Muscle of back (tissue), 13 donors: ENCODE results near the gene MTCH2. TPM values are rescaled to one million over a fixed set of nuclear protein-coding genes. Genes with fewer than 3 reads are reported as not detected.
"Not testable (repeated sequence)": the region's sequence is repeated elsewhere in the genome, so short reads cannot be mapped to it uniquely, and the experiment has no call there.

Experiments
- DNase-seq, 3 donors: peaks; one replicate each; pipeline versions ENCODE4 v3.0.0 to v3.0.0-alpha.2; 2013
- long read RNA-seq, 9 donors: transcript quantifications; one replicate each; lab custom pipeline, GENCODE V29; 2026
- polyA plus RNA-seq, 10 donors: library from polyadenylated mRNA; unstranded; fragments of 120-200 nt; gene quantifications; one replicate each; pipeline ENCODE4 v1.2.1, GENCODE V29; 2013; ENCODE audit not compliant: insufficient read length in 10 of 10

MTCH2 gene
- 10 to 100 TPM; 70.3 to 83.1 (median 76.6) TPM for polyA plus RNA-seq
- long read RNA-seq, donor 1, transcript MTCH2-201 (13 exons, 2,587 nt) = major isoform, 11 of 32 reads
- long read RNA-seq, donor 1, partial matches to known transcripts = 20 of 32 reads
- long read RNA-seq, donor 1, other reads (novel, unspliced or antisense) = 0 of 32 reads
- long read RNA-seq, donor 2, transcript MTCH2-201 (13 exons, 2,587 nt) = major isoform, 11 of 28 reads
- long read RNA-seq, donor 2, partial matches to known transcripts = 16 of 28 reads
- long read RNA-seq, donor 2, other reads (novel, unspliced or antisense) = 0 of 28 reads
- long read RNA-seq, donor 3 = 0 reads
- long read RNA-seq, donor 4, transcript MTCH2-201 (13 exons, 2,587 nt) = major isoform, 16 of 20 reads
- long read RNA-seq, donor 4, partial matches to known transcripts = 0 of 20 reads
- long read RNA-seq, donor 4, other reads (novel, unspliced or antisense) = 0 of 20 reads
- long read RNA-seq, donor 5, transcript MTCH2-201 (13 exons, 2,587 nt) = major isoform, 30 of 53 reads
- long read RNA-seq, donor 5, partial matches to known transcripts = 22 of 53 reads
- long read RNA-seq, donor 5, other reads (novel, unspliced or antisense) = 0 of 53 reads
- long read RNA-seq, donor 6, transcript MTCH2-201 (13 exons, 2,587 nt) = major isoform, 25 of 47 reads
- long read RNA-seq, donor 6, partial matches to known transcripts = 21 of 47 reads
- long read RNA-seq, donor 6, other reads (novel, unspliced or antisense) = 0 of 47 reads
- long read RNA-seq, donor 7, transcript MTCH2-201 (13 exons, 2,587 nt) = major isoform, 12 of 26 reads
- long read RNA-seq, donor 7, partial matches to known transcripts = 14 of 26 reads
- long read RNA-seq, donor 7, other reads (novel, unspliced or antisense) = 0 of 26 reads
- long read RNA-seq, donor 8, transcript MTCH2-201 (13 exons, 2,587 nt) = major isoform, 16 of 21 reads
- long read RNA-seq, donor 8, partial matches to known transcripts = 5 of 21 reads
- long read RNA-seq, donor 8, other reads (novel, unspliced or antisense) = 0 of 21 reads
- long read RNA-seq, donor 9, partial matches to known transcripts = 0 of 2 reads
- long read RNA-seq, donor 9, other reads (novel, unspliced or antisense) = 0 of 2 reads

DNA sequence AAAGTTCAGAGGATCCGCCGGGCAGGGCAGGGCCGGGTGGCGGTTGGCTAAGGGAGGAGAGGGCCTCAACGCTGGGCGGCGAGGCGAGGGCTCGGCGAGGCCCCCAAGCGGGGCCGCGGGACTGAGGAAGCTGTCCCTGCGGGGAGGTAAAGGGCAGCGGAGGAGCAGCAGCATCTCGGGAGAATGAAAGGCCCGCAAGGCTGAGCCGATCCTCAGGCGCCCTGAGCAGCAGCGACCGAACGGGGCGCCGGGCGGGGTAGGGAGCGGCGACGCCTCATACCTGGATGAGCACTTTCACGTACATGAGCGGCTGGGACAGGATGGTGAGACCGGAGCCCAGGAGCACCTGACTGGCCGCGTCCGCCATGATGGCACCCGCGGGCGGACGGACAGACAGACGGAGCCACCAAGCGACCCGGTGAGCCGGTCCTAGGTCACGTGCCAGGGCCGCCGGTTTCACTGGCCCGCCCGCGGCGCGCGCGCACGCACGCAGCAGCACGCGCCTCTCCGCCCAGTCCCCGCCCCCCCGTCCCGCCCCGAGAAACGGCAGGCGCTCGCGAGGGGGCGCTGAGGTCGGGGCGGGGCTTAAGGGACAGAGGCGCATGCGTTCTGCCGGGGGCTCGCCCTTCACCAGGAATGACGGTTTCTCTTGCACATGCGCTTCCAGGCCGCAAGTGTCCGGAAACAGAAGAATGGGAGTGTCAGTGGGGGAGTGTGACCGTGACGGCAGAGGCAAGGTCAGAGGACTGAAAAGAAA, at the start of gene MTCH2:
Gene MTCH2 (minus strand): TSS at position 461 of the 757 bp plus-strand sequence. CDS start 94 bp downstream, at position 367.
- DNase-seq = peak; percentile 98 to 99 (median 99)

GRCh38 chr11:47691979-47692378, 49.6 kb upstream of the MTCH2 start:
- DNase-seq = no peak

- no peak for DNase-seq
Observed at GRCh38 chr11:47689480-47689879, 47.1 kb upstream of the MTCH2 start.

DNA sequence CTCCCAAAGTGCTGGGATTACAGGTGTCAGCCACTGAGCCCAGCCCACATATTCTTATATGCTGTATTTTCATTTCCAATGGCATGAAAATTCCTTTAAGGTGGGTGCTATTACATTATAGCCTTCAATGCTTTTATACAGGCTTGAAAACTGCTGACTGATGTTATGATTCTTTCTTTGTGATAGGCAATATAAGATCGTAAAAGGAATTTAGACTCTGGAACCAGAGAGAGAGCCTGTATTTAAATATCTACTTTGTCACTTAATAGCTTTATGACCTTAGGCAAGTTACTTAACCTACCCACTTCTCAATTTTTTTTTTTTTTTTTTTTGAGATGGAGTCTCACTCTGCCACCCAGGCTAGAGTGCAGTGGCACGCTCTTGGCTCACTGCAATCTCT, 46.6 kb upstream of the MTCH2 start:
- no peak for DNase-seq

DNA sequence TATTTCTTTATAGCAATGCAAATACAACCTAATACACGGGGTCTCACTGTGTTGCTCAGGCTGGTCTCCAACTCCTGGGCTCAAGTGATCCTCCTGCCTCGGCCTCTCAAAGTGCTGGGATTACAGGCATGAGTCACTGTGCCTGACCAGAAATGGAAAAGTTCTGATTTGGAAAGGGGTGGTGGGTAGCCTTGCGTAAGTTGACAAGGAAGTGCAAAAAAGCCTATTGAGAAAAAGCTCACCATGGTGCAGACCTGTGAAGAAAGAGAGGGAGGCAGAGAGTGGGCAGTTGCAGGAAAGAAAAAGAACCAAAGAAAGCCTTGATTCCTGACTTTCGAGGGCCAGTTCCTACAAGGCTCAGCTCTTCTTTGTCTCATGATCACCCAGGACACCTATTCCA, 45.8 kb upstream of the MTCH2 start:
- DNase-seq = no peak

- DNase-seq = not testable (repeated sequence)
Observed at GRCh38 chr11:47686704-47687103, 44.3 kb upstream of the MTCH2 start.

- DNase-seq = no peak
Observed at GRCh38 chr11:47686151-47686550, 43.8 kb upstream of the MTCH2 start.

DNA sequence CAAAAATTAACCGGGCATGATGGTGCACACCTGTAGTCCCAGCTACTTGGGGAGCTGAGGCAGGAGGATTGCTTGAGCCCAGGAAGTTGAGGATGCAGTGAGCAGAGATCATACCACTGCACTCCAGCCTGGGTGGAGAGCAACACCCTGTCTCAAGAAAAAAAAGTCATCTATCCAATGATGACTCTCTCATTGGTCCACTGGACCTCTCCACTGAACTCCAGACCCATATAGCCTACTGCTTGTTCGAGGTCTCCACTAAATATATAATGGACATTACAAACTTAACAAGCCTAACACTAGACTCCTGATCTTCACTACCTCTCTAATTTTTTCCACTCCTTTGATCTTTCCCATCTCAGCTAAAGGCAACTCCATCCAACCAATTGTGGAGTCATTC, 33.5 kb upstream of the MTCH2 start:
- DNase-seq = no peak

- no peak for DNase-seq
Observed at GRCh38 chr11:47672283-47672730, 29.9 kb upstream of the MTCH2 start.

DNA sequence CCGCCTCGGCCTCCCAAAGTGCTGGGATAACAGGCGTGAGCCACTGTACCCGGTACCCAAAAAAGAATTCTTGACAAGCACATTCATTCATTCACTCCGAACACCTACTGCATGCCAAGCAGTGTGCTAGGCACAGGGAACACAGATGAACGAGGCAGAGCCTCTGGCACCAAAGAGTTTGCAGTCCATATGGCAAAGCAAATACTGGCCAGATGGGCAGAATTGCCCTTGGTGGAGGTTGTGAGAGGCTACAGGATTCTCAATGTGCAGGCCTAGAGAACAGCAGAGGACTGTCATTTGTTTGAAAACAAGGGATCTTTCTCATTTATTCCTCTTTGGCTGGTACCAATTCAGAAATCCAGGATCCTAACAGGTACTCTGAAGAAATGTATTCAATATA, 27.5 kb upstream of the MTCH2 start:
- DNase-seq = no peak

DNA sequence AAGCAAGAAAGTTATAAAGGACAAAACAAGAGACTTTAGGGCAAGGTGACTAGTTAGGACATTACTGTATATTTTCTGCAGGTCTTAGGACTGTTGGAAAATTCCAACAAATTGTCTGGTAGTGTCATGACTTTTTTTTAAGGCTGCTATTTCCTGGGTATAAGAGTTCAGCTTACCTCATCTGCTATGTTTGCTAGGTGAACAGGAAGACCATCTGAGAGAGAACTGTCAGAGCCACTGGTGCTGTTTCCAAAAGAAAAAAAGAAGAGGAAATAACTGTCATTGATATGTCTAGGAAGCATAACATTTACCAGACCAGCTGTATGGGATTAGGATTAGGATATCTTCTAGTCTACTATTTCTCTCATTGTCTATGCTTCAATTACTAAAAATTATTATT, 26.3 kb upstream of the MTCH2 start:
- no peak for DNase-seq

DNA sequence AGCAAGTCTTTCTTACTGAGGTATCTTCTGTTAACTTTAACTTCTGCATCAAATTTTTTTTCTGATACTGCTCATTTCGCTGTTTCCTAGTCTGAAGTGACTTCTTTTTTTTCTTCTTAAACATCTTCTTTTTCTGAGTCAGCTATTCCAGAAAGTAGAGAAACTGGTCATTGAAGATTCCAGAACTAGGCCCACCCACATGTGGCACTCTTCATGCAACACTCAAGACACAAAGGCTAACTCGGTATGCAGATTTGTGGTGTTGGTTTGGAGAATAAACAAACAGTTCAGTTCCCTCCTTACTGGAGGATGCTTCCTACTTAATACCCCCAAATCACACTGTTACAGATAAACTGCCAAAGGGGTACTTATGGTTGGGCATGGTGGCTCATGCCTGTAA, 25.2 kb upstream of the MTCH2 start:
- DNase-seq = no peak

DNA sequence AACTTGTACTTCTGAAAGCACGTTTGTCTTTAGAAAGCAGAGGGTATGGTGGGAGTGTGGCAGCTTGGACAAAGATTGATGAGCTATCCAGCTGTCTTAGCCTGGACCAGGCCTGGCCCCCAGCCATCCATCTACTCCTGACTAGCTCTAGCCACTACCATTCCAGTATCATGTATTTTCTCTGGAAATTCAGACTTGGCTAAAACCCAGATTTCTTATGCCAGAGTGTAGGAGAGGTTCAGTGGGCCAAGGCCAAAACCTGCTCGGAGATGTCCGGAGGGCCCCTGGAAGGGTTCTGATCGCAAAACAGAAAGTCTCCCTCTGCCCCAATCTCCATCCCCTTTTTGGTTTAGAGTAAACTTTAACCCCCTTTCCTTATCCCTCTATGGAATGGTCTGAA, 24.8 kb upstream of the MTCH2 start:
- DNase-seq = peak; percentile 41 to 63 (median 44)

- not testable (repeated sequence) for DNase-seq
Observed at GRCh38 chr11:47664936-47665335, 22.6 kb upstream of the MTCH2 start.

DNA sequence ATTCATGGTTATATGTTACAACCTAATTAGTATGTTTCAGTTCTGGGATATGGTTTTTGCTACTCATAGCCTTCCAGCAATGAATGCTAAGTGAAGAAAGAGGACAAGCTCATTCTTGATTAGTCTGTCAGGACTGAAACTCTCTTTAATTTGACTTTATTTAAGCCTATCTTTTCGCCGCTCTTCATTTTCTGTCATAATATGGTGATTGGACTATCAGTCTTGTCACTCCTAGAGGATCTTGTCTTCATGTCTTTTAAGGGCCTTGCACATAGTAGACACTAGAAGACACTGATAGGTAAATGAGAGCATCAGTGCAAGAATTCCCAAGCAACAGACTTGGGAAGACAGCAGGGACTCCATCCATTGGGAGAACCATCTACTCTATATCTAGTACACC, 18.9 kb upstream of the MTCH2 start:
- DNase-seq = no peak

DNA sequence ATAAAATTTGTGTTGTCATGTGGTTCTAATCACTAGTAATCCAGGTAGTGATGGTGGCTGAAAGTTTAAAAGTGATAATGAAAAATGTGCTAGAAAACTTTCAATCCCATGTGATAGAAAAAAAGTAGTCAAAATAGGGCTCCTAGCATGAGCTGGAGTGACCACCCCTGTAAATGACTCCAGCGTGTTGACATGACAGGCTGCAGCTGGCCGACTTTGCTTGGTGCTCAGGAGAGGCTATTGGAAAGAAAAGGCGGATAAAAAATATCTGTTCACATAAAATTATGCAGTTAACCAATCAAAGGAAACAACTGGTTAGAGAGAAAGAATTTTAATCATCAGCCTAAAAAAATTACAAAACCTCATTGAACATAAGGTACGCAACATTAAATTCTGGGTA, 16.9 kb upstream of the MTCH2 start:
- no peak for DNase-seq

- DNase-seq = no peak
Observed at GRCh38 chr11:47656260-47656885, 14.0 kb upstream of the MTCH2 start.

DNA sequence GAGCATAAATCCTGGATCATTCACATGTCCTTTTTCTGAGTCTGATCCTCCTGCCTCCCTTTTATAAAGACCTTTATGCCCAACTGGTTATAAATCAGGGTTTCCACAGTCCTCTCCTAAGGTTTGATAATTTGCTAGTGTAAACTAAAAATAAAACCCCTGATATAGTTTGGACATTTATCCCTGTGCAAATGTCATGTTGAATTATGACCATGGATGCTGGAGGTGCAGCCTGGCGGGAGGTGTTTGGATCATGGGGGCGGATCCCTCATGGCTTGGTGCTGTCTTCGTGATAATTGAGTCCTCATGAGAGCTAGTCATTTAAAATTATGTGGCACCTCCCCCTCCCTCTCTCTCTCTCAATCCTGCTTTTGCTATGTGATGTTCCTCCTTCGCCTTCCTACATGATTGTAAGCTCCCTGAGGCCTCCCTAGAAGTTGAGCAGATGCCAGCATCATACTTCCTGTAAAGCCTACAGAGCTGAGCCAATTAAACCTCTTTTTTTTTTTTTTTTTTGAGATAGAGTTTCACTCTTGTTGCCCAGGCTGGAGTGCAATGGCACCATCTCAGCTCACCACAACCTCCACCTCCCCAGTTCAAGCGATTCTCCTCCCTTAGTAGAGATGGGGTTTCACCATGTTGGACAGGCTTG, 9.6 kb upstream of the MTCH2 start:
- DNase-seq = no peak

DNA sequence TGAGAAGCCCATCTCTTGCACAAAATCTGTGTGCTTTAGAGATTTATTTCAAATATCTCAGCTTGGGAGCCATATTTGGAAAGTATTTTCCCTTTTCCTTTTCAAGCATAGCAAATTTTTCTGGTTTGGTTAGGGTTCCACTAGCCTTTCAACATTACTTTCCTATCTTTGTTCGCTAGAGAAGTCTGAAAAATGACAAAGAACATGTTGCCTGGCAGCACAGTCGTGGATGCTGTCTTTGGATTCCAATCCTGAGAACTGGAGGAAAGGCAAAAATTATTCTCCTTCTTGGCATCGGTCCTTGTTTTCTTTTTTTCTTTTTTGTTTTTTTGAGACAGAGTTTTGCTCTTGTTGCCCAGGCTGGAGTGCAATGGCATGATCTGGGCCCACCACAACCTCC, 6.9 kb upstream of the MTCH2 start:
- no peak for DNase-seq

DNA sequence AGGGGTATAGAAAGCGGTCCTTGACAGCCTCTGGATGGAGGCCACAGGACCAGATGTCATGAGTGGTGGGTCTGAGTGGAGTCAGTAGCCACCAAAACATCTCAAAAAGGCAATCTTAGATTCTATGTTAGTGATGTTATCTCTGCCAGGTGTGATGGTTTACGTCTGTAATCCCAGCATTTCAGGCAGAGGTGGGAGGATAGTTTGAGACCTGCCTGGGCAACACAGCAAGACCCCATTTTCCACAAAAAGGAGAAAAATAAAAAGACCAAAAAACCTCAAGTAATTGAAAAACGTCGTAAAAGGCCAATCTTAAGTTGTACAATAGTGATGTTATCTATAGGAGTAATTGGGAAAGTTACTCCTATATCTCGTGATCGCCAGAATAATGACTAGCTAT, 3.7 kb upstream of the MTCH2 start:
- DNase-seq = no peak

DNA sequence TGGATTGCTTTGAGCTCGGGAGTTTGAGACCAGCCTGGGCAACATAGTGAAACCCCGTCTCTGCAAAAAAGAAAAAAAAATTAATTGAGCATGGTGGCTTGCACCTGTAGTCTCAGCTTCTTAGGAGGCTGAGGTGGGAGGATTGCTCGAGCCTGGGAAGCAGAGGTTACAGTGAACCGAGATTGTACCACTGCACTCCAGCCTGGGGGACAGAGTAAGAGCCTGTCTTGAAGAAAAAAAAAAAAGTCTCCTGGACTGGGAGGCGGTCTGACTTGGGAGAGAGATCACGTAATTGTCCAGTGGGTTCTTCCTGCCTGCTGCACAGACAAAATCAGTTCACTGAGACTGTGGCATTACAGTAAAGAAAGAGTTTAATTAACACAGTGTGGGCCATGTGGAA, 3.1 kb upstream of the MTCH2 start:
- DNase-seq = no peak
